Measurements from ENCODE around the gene SAP30BP. TPM values are rescaled to one million over a fixed set of nuclear protein-coding genes. Genes with fewer than 3 reads are reported as not detected.

SAP30BP gene
- total and polyA plus RNA-seq, 2 donors from 2014 or later: 62.9 to 95.1 TPM

GRCh38 chr17:75654176-75654575 lies 13.0 kb upstream of the SAP30BP start:
- Histone ChIP-seq H3K9me3 (ENCODE audit: control insufficient read depth in 2 of 3, insufficient read depth in 1 of 3, low read length in 3 of 3) (no peaks in the 10 kb centered on the region), H3K4me3 (ENCODE audit: low read length in 3 of 3) (no peak overlapping the region), H3K27me3 (ENCODE audit: control insufficient read depth, insufficient read depth, low read length) (no peaks in the 10 kb centered on the region), H3K27ac (ENCODE audit: low read depth in 2 of 2, low read length in 2 of 2) (peak overlapping the region in 1 of 2 donors; percentile 23), H3K9ac (ENCODE audit: low read length in 3 of 3) (no peak overlapping the region), H3K36me3 (ENCODE audit: control insufficient read depth in 2 of 3, insufficient read depth in 3 of 3, low read length in 3 of 3) (peaks cover 2 to 25% (median 15%) of the 10 kb centered on the region in 3 donors), H3K4me1 (ENCODE audit: control insufficient read depth in 2 of 3, insufficient read depth in 2 of 3, low read depth in 1 of 3, low read length in 3 of 3) (no peaks in the 10 kb centered on the region)
- no peak for TF ChIP-seq CTCF (IDR thresholded peaks at IDR 0.05; ENCODE audit: borderline replicate concordance, extremely low read depth, insufficient read depth)
- intact Hi-C loops (cut with DNase I): no loop called here
- DNase-seq (no peak), FAIRE-seq (no peak)

- Histone ChIP-seq H3K4me1 (ENCODE audit: control insufficient read depth in 2 of 3, insufficient read depth in 2 of 3, low read depth in 1 of 3, low read length in 3 of 3) (no peaks in the 10 kb centered on the region), H3K9me3 (ENCODE audit: control insufficient read depth in 2 of 3, insufficient read depth in 1 of 3, low read length in 3 of 3) (no peaks in the 10 kb centered on the region), H3K27ac (ENCODE audit: low read depth in 2 of 2, low read length in 2 of 2) (no peak overlapping the region), H3K27me3 (ENCODE audit: control insufficient read depth, insufficient read depth, low read length) (no peaks in the 10 kb centered on the region), H3K36me3 (ENCODE audit: control insufficient read depth in 2 of 3, insufficient read depth in 3 of 3, low read length in 3 of 3) (peaks cover 2 to 36% (median 27%) of the 10 kb centered on the region in 3 donors), H3K9ac (ENCODE audit: low read length in 3 of 3) (no peak overlapping the region), H3K4me3 (ENCODE audit: low read length in 3 of 3) (no peak overlapping the region)
- DNase-seq (peak in 1 of 5 donors; percentile 58), FAIRE-seq (no peak)
- no peak for TF ChIP-seq CTCF (IDR thresholded peaks at IDR 0.05; ENCODE audit: borderline replicate concordance, extremely low read depth, insufficient read depth)
- intact Hi-C loops (cut with DNase I): no loop called here
These were observed 8.9 kb upstream of the SAP30BP start for GRCh38 chr17:75658237-75658636.

- H3K4me3 ChIP-seq (ENCODE audit: low read length in 3 of 3): no peak overlapping the region
- H3K9me3 ChIP-seq (ENCODE audit: control insufficient read depth in 2 of 3, insufficient read depth in 1 of 3, low read length in 3 of 3): no peaks in the 10 kb centered on the region
- no peak for DNase-seq
- peaks cover 2 to 40% (median 24%) of the 10 kb centered on the region in 3 donors for H3K36me3 ChIP-seq (ENCODE audit: control insufficient read depth in 2 of 3, insufficient read depth in 3 of 3, low read length in 3 of 3)
- no peak for FAIRE-seq
- intact Hi-C loops (cut with DNase I): no loop called here
- TF ChIP-seq CTCF (IDR thresholded peaks at IDR 0.05; ENCODE audit: borderline replicate concordance, extremely low read depth, insufficient read depth): no peak
- H3K9ac ChIP-seq (ENCODE audit: low read length in 3 of 3): no peak overlapping the region
- H3K27ac ChIP-seq (ENCODE audit: low read depth in 2 of 2, low read length in 2 of 2): no peak overlapping the region
- H3K4me1 ChIP-seq (ENCODE audit: control insufficient read depth in 2 of 3, insufficient read depth in 2 of 3, low read depth in 1 of 3, low read length in 3 of 3): peaks cover 0 to 8% (median 8%) of the 10 kb centered on the region in 3 donors
- H3K27me3 ChIP-seq (ENCODE audit: control insufficient read depth, insufficient read depth, low read length): no peaks in the 10 kb centered on the region
These were observed 5.6 kb upstream of the SAP30BP start for GRCh38 chr17:75661531-75661930.

GRCh38 chr17:75662511-75662910 lies 4.6 kb upstream of the SAP30BP start:
- Histone ChIP-seq H3K4me3 (ENCODE audit: low read length in 3 of 3) (no peak overlapping the region), H3K4me1 (ENCODE audit: control insufficient read depth in 2 of 3, insufficient read depth in 2 of 3, low read depth in 1 of 3, low read length in 3 of 3) (peaks cover 0 to 8% (median 8%) of the 10 kb centered on the region in 3 donors), H3K9ac (ENCODE audit: low read length in 3 of 3) (no peak overlapping the region), H3K27me3 (ENCODE audit: control insufficient read depth, insufficient read depth, low read length) (no peaks in the 10 kb centered on the region), H3K36me3 (ENCODE audit: control insufficient read depth in 2 of 3, insufficient read depth in 3 of 3, low read length in 3 of 3) (peaks cover 0 to 34% (median 24%) of the 10 kb centered on the region in 3 donors), H3K9me3 (ENCODE audit: control insufficient read depth in 2 of 3, insufficient read depth in 1 of 3, low read length in 3 of 3) (no peaks in the 10 kb centered on the region), H3K27ac (ENCODE audit: low read depth in 2 of 2, low read length in 2 of 2) (no peak overlapping the region)
- no peak for FAIRE-seq
- DNase-seq: peak in 1 of 5 donors; percentile 18
- TF ChIP-seq CTCF (IDR thresholded peaks at IDR 0.05; ENCODE audit: borderline replicate concordance, extremely low read depth, insufficient read depth): no peak
- intact Hi-C loops (cut with DNase I): no loop called here

Measured in kidney (tissue), 14 donors.